Neutrophil (primary cell): Measurements from ENCODE around the gene OR52N4.
"Not testable (repeated sequence)": the region's sequence is repeated elsewhere in the genome, so short reads cannot be mapped to it uniquely, and the experiment has no call there.

Experiments used
- H3K27ac ChIP-seq: fragments of 200-600 bp; sonication (generic); 2 replicates; pipeline ENCODE4 v1.5.1; 2016; ENCODE audit warnings: mild to moderate bottlenecking, moderate library complexity
- H3K27me3 ChIP-seq: fragments of 200-600 bp; sonication (generic); 2 replicates; pipeline ENCODE4 v1.6.0; 2016; ENCODE audit warnings: mild to moderate bottlenecking
- H3K36me3 ChIP-seq: fragments of 200-600 bp; sonication (generic); 2 replicates; pipeline ENCODE4 v1.5.1; 2017
- H3K4me1 ChIP-seq, 2 experiments: fragments of 200-600 bp in 1 of 2; sonication (generic) in 1 of 2; 1 replicate in 1 of 2; 2 replicates in 1 of 2; pipeline versions ENCODE4 v1.5.1 to v1.6.1; 2013 to 2016; ENCODE audit warnings: low read depth in 1 of 2, low read length in 1 of 2, mild to moderate bottlenecking in 1 of 2, moderate library complexity in 1 of 2; ENCODE audit not compliant: control insufficient read depth in 1 of 2, insufficient read depth in 1 of 2
- H3K4me3 ChIP-seq, 2 experiments: fragments of 200-600 bp in 1 of 2; sonication (generic) in 1 of 2; 1 replicate in 1 of 2; 2 replicates in 1 of 2; pipeline ENCODE4 v1.5.1; 2013 to 2016; ENCODE audit warnings: low read depth in 1 of 2, low read length in 1 of 2, mild to moderate bottlenecking in 1 of 2, moderate library complexity in 1 of 2
- H3K9me3 ChIP-seq: fragments of 200-600 bp; sonication (generic); 2 replicates; pipeline ENCODE4 v1.5.1; 2016
- CTCF ChIP-seq: fragments of 200-600 bp; sonication (generic); IDR thresholded peaks from 2 replicates; pipeline ENCODE4 v1.5.1; 2016; ENCODE audit warnings: antibody characterized with exemption

OR52N4 gene

GRCh38 chr11:5753943-5754342, at the start of gene OR52N4:
OR52N4 (plus strand) TSS chr11:5754243; CDS start chr11:5754741, 498 bp downstream.
- Histone ChIP-seq H3K27ac (no peak within 1 kb of the TSS), H3K9me3 (no peaks in the 10 kb centered on the region), H3K27me3 (no peaks in the 10 kb centered on the region), H3K4me1 (no peaks in the 10 kb centered on the region), H3K36me3 (no peaks in the 10 kb centered on the region), H3K4me3 (no peak within 1 kb of the TSS)
- TF ChIP-seq CTCF = no peak

GRCh38 chr11:5705688-5706087, 48.4 kb upstream of the OR52N4 start:
- no peak for TF ChIP-seq CTCF
- H3K36me3 ChIP-seq = peaks cover 27% of the 10 kb centered on the region
- H3K27ac ChIP-seq = no peak overlapping the region
- no peak overlapping the region for H3K4me3 ChIP-seq
- no peaks in the 10 kb centered on the region for H3K9me3 ChIP-seq
- no peaks in the 10 kb centered on the region for H3K27me3 ChIP-seq
- peaks cover 9 to 10% of the 10 kb centered on the region in 2 experiments for H3K4me1 ChIP-seq

- no peaks in the 10 kb centered on the region for H3K9me3 ChIP-seq
- H3K36me3 ChIP-seq = peaks cover 14% of the 10 kb centered on the region
- H3K4me3 ChIP-seq = no peak overlapping the region
- TF ChIP-seq CTCF = no peak
- H3K27me3 ChIP-seq = no peaks in the 10 kb centered on the region
- H3K4me1 ChIP-seq = no peaks in the 10 kb centered on the region
- H3K27ac ChIP-seq = no peak overlapping the region
Measured at GRCh38 chr11:5712507-5712906, 41.5 kb upstream of the OR52N4 start.

GRCh38 chr11:5713695-5714094, 40.3 kb upstream of the OR52N4 start:
- H3K4me1 ChIP-seq = no peaks in the 10 kb centered on the region
- no peak for TF ChIP-seq CTCF
- H3K27ac ChIP-seq = no peak overlapping the region
- no peaks in the 10 kb centered on the region for H3K9me3 ChIP-seq
- H3K4me3 ChIP-seq = no peak overlapping the region
- H3K36me3 ChIP-seq = peaks cover 3% of the 10 kb centered on the region
- H3K27me3 ChIP-seq = no peaks in the 10 kb centered on the region

- H3K9me3 ChIP-seq, H3K36me3 ChIP-seq, H3K4me3 ChIP-seq, H3K27me3 ChIP-seq, H3K4me1 ChIP-seq, H3K27ac ChIP-seq: not testable (repeated sequence)
Measured at GRCh38 chr11:5716518-5716917, 37.5 kb upstream of the OR52N4 start.

GRCh38 chr11:5719703-5720495, 34.1 kb upstream of the OR52N4 start:
- Histone ChIP-seq H3K9me3 (no peaks in the 10 kb centered on the region), H3K36me3 (no peaks in the 10 kb centered on the region), H3K4me3 (no peak overlapping the region), H3K27me3 (no peaks in the 10 kb centered on the region), H3K27ac (no peak overlapping the region), H3K4me1 (no peaks in the 10 kb centered on the region)
- no peak for TF ChIP-seq CTCF
